CD14-positive monocyte (primary cell): Measurements from ENCODE around the gene SPOPL. TPM values are rescaled to one million over a fixed set of nuclear protein-coding genes. Genes with fewer than 3 reads are reported as not detected.

ENCODE experiments used
- DNase-seq, 3 donors: peaks; one replicate each; pipeline ENCODE4 v3.0.0-alpha.2; 2011 to 2022
- H2AFZ ChIP-seq: 2 replicates; pipeline ENCODE4 v1.6.0; 2012; ENCODE audit warnings: mild to moderate bottlenecking, low read depth, low read length, inconsistent platforms; ENCODE audit not compliant: insufficient read depth, poor library complexity, severe bottlenecking
- H3K27ac ChIP-seq, 2 donors: 1 replicate in 1 of 2; 2 replicates in 1 of 2; pipeline ENCODE4 v1.5.1; 2012 to 2013; ENCODE audit warnings: low read length in 2 of 2, control low read depth in 1 of 2, inconsistent platforms in 1 of 2, low read depth in 1 of 2, mild to moderate bottlenecking in 1 of 2
- H3K27me3 ChIP-seq, 2 donors: one replicate each; pipeline versions ENCODE4 v1.6.0 to v1.6.1; 2011 to 2013; ENCODE audit warnings: low read length in 2 of 2; ENCODE audit not compliant: control insufficient read depth in 2 of 2, insufficient read depth in 2 of 2
- H3K36me3 ChIP-seq, 2 donors: replicated peaks in 1 of 2; 1 replicate in 1 of 2; 2 replicates in 1 of 2; pipeline versions ENCODE4 v1.5.1 to v1.6.1; 2012 to 2013; ENCODE audit warnings: low read length in 2 of 2, control low read depth in 1 of 2, inconsistent platforms in 1 of 2, mild to moderate bottlenecking in 1 of 2; ENCODE audit not compliant: insufficient read depth in 2 of 2, control insufficient read depth in 1 of 2
- H3K4me1 ChIP-seq, 2 donors: 1 replicate in 1 of 2; 2 replicates in 1 of 2; pipeline versions ENCODE4 v1.5.1 to v1.6.1; 2012 to 2013; ENCODE audit warnings: low read length in 2 of 2, control low read depth in 1 of 2, inconsistent platforms in 1 of 2, mild to moderate bottlenecking in 1 of 2, moderate library complexity in 1 of 2; ENCODE audit not compliant: insufficient read depth in 2 of 2, control insufficient read depth in 1 of 2
- H3K4me2 ChIP-seq: replicated peaks from 2 replicates; pipeline ENCODE3; 2012; ENCODE audit warnings: low read length, moderate library complexity, mild to moderate bottlenecking; ENCODE audit not compliant: poor library complexity, severe bottlenecking; ENCODE audit errors: extremely low read depth
- H3K4me3 ChIP-seq, 3 experiments: fragments of 200-600 bp in 1 of 3; sonication (generic) in 1 of 3; replicated peaks in 1 of 3; 1 replicate in 2 of 3; 2 replicates in 1 of 3; pipeline ENCODE4 v1.5.1; 2011 to 2013; ENCODE audit warnings: low read length in 3 of 3, mild to moderate bottlenecking in 3 of 3, control low read depth in 2 of 3, low read depth in 2 of 3, inconsistent platforms in 1 of 3, moderate library complexity in 1 of 3
- H3K79me2 ChIP-seq: 2 replicates; pipeline ENCODE4 v1.6.0; 2012; ENCODE audit warnings: mild to moderate bottlenecking, control low read depth, inconsistent platforms, low read length, moderate library complexity; ENCODE audit not compliant: insufficient read depth
- H3K9ac ChIP-seq: 2 replicates; pipeline ENCODE4 v1.6.0; 2017; ENCODE audit warnings: low read length, mild to moderate bottlenecking; ENCODE audit not compliant: insufficient read depth, poor library complexity, severe bottlenecking
- H3K9me3 ChIP-seq, 2 donors: replicated peaks in 1 of 2; 1 replicate in 1 of 2; 2 replicates in 1 of 2; pipeline versions ENCODE4 v1.5.1 to v1.6.1; 2012 to 2013; ENCODE audit warnings: low read length in 2 of 2, control low read depth in 1 of 2; ENCODE audit not compliant: control insufficient read depth in 1 of 2, insufficient read depth in 1 of 2
- H4K20me1 ChIP-seq: 2 replicates; pipeline ENCODE4 v1.6.0; 2012; ENCODE audit warnings: mild to moderate bottlenecking, low read length, control low read depth, moderate library complexity; ENCODE audit not compliant: insufficient read depth
- H3K27ac Mint-ChIP-seq, 7 donors: one replicate each; pipeline ENCODE4 v1.8.0; 2020; ENCODE audit warnings: mild to moderate bottlenecking in 7 of 7, mixed read lengths in 7 of 7, moderate library complexity in 6 of 7, inconsistent platforms in 2 of 7
- H3K27me3 Mint-ChIP-seq, 3 donors: one replicate each; pipeline ENCODE4 v1.8.0; 2021 to 2022; ENCODE audit warnings: low read depth in 3 of 3, mild to moderate bottlenecking in 3 of 3, mixed read lengths in 3 of 3, moderate library complexity in 3 of 3, inconsistent platforms in 1 of 3
- H3K36me3 Mint-ChIP-seq, 2 donors: one replicate each; pipeline ENCODE4 v1.8.0; 2020; ENCODE audit warnings: mixed read lengths in 2 of 2, inconsistent platforms in 1 of 2, mild to moderate bottlenecking in 1 of 2
- H3K4me1 Mint-ChIP-seq: one replicate; pipeline ENCODE4 v1.8.0; 2020; ENCODE audit warnings: mild to moderate bottlenecking, mixed read lengths
- H3K4me3 Mint-ChIP-seq, 2 donors: one replicate each; pipeline ENCODE4 v1.8.0; 2020; ENCODE audit warnings: mild to moderate bottlenecking in 2 of 2, mixed read lengths in 2 of 2, moderate library complexity in 1 of 2
- H3K9me3 Mint-ChIP-seq, 7 donors: one replicate each; pipeline ENCODE4 v1.8.0; 2020 to 2022; ENCODE audit warnings: mixed read lengths in 7 of 7, mild to moderate bottlenecking in 6 of 7, moderate library complexity in 6 of 7, inconsistent platforms in 2 of 7
- CTCF ChIP-seq: fragments of 200-600 bp; IDR thresholded peaks from one replicate; pipeline ENCODE4 v1.8.0; 2022; ENCODE audit warnings: antibody characterized with exemption, mild to moderate bottlenecking
- WGBS: methylation state at CpG from one replicate; pipeline ENCODE4 v1.1.5; 2013; ENCODE audit warnings: missing lambda C conversion rate; ENCODE audit not compliant: insufficient coverage; 5-methylcytosine and 5-hydroxymethylcytosine counted together
- intact Hi-C, 2 donors: fragments of 100-400 bp; cut with micrococcal nuclease; formaldehyde crosslinking; loops; one replicate each; pipeline versions ENCODE4 v1.15.0 to v1.15.1; 2023
- polyA plus RNA-seq, 3 donors: library from polyadenylated mRNA; depleted of rRNA in 1 of 3; unstranded in 2 of 3; stranded (reverse) in 1 of 3; fragments of 300-500 nt in 2 of 3; fragments of >200 nt in 1 of 3; fragmentation: Illumina TruSeq in 2 of 3; gene quantifications; 1 replicate in 2 of 3; 2 replicates in 1 of 3; pipeline ENCODE4 v1.2.3, GENCODE V29; 2012 to 2021

SPOPL gene
- polyA plus RNA-seq, 3 donors = 13.1 to 22.4 (median 18.1) TPM

- Histone ChIP-seq H4K20me1 (peaks cover 22% of the 10 kb centered on the region), H3K36me3 (peaks cover 42 to 79% of the 10 kb centered on the region in 2 donors), H3K79me2 (no peaks in the 10 kb centered on the region), H3K4me3 (no peak overlapping the region), H3K27ac (no peak overlapping the region), H3K4me2 (no peak overlapping the region), H3K9me3 (no peaks in the 10 kb centered on the region), H3K9ac (no peak overlapping the region), H3K27me3 (no peaks in the 10 kb centered on the region), H3K4me1 (no peaks in the 10 kb centered on the region), H2AFZ (no peak overlapping the region)
- H3K4me3 Mint-ChIP-seq = no peak overlapping the region
- peaks cover 53 to 76% of the 10 kb centered on the region in 2 donors for H3K36me3 Mint-ChIP-seq
- no peak overlapping the region for H3K27ac Mint-ChIP-seq
- intact Hi-C loops = no loop called here
- WGBS = no CpG with 5 or more reads among the region's 1 CpG
- H3K9me3 Mint-ChIP-seq = peaks cover 0 to 6% (median 2%) of the 10 kb centered on the region in 7 donors
- DNase-seq = no peak
- TF ChIP-seq CTCF = no peak
- no peaks in the 10 kb centered on the region for H3K27me3 Mint-ChIP-seq
- no peaks in the 10 kb centered on the region for H3K4me1 Mint-ChIP-seq
Measured at GRCh38 chr2:138581909-138582308, 80.3 kb downstream of the SPOPL start.

- Histone ChIP-seq H3K9me3 (no peaks in the 10 kb centered on the region), H3K27ac (no peak overlapping the region), H2AFZ (no peak overlapping the region), H3K36me3 (peaks cover 15 to 47% of the 10 kb centered on the region in 2 donors), H3K4me3 (no peak overlapping the region), H3K9ac (no peak overlapping the region), H3K79me2 (no peaks in the 10 kb centered on the region), H3K4me1 (no peaks in the 10 kb centered on the region), H3K27me3 (no peaks in the 10 kb centered on the region), H4K20me1 (no peaks in the 10 kb centered on the region), H3K4me2 (no peak overlapping the region)
- Mint-ChIP-seq H3K27me3 (peaks cover 0 to 2% (median 0%) of the 10 kb centered on the region in 3 donors), H3K4me1 (no peaks in the 10 kb centered on the region), H3K9me3 (peaks cover 0 to 2% (median 0%) of the 10 kb centered on the region in 7 donors), H3K36me3 (peaks cover 38 to 51% of the 10 kb centered on the region in 2 donors), H3K4me3 (no peak overlapping the region), H3K27ac (no peak overlapping the region)
- no CpG with 5 or more reads among the region's 1 CpG for WGBS
- intact Hi-C loops = no loop called here
- DNase-seq = no peak
- TF ChIP-seq CTCF = no peak
Measured at GRCh38 chr2:138589663-138590062, 88.1 kb downstream of the SPOPL start.
